H54 (cell line): ENCODE data around the gene TFAM.

Experiments used
- DNase-seq: peaks from one replicate; pipeline ENCODE4 v3.0.0; 2011; ENCODE audit warnings: low spot score, mixed read lengths; ENCODE audit not compliant: insufficient read length
- FAIRE-seq: peaks from 3 replicates; lab custom pipeline; 2011; peaks lifted over from hg19 to GRCh38; lab: Jason Lieb, UNC
- POLR2A ChIP-seq: IDR thresholded peaks from 2 replicates; pipeline ENCODE4 v1.6.1; 2011; ENCODE audit warnings: low read depth, mild to moderate bottlenecking, low read length

Gene TFAM

DNA sequence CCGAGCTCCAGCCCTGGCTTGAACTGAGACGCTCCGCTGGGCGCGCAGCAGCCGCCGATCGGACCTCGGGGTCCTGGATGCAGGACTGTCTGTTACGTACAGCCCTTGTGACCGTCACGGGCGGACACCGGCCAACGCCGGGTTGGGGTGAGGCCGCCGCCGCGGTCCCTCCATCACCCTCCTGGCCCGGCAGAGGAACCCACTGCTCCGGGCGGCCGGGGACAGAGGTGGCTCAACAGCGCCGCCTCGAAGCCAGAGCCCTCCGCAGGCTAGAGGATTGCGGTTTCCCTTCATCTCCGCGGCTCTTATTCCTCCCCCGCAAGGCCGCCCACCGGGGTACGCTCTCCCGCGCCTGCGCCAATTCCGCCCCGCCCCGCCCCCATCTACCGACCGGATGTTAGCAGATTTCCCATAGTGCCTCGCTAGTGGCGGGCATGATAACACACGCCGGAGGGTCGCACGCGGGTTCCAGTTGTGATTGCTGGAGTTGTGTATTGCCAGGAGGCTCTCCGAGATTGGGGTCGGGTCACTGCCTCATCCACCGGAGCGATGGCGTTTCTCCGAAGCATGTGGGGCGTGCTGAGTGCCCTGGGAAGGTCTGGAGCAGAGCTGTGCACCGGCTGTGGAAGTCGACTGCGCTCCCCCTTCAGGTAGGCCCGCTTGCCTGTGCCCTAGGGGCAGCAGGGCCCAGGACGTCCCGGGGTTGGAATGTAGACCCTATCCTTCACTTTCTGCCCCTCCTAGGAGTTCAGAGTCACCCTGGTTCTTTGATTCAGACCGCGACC, at the start of gene TFAM:
Gene TFAM, plus strand, starts transcription at position 412 of the 785 bp plus-strand sequence. Its CDS starts 138 bp downstream, at position 550.
- peak; percentile 86 for TF ChIP-seq POLR2A
- DNase-seq (peak; percentile 87), FAIRE-seq (peak; percentile 95)

DNA sequence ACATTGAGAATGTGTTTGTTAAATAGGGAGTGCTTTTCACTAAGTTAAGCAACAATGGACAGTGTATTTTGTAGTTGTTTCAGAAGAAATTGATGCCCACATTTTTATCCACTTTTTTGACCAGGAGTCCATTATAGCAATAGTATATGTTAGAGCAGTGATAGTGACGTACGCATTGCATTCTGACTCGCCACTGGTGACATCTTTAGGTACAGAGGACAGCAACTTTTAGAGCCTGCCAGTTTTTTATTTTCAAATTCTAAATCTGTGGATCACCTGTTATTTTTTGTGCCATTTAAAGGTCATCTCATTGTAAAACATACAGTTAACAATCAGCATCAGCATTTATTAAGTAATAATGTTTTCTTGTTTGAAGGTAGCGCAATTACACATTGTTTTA, 49.0 kb upstream of the TFAM start:
- DNase-seq: no peak
- no peak for TF ChIP-seq POLR2A

DNA sequence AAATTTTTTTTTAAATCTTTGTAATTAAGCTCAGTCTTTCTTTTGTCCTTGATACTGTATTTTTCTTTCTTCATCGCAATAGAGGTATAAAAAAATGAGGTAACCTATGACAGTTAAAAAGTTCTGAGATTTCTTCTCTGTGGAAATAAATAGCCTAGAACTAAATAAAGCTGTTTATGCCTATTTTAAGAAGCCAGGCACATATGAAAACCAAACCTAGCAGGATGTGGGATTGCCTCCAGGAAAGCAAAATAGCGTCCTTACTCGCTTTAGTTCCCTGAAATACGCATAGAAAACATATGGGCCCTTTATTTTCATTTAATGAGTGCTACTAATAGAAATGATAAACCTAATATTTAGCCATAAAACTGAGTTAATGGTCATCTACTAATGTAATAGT, 43.8 kb upstream of the TFAM start:
- no peak for DNase-seq
- TF ChIP-seq POLR2A: no peak
- peak; percentile 30 for FAIRE-seq

More for the DNA sequence above, 49.0 kb upstream of the TFAM start:
- no peak for FAIRE-seq

DNA sequence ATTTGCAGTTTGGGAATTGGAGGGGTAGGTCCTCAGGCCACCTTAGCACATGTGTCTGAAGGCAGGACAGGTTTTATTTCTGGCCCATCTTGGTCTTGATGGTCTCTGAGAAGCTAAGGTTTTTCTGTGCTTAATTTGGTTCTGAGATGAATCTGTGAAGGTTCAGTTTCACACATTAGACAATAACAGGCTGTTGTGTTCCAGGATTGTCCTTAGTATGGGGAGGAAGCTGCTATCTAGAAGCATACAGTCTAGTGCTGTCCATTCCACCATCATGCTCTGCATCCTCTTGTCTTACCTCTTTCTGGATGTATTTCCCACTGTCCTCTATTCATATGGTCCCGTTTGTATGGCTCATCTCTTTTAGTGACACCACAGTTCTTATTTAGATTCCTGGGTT, 43.3 kb upstream of the TFAM start:
- FAIRE-seq (peak; percentile 55), DNase-seq (no peak)
- TF ChIP-seq POLR2A: no peak

DNA sequence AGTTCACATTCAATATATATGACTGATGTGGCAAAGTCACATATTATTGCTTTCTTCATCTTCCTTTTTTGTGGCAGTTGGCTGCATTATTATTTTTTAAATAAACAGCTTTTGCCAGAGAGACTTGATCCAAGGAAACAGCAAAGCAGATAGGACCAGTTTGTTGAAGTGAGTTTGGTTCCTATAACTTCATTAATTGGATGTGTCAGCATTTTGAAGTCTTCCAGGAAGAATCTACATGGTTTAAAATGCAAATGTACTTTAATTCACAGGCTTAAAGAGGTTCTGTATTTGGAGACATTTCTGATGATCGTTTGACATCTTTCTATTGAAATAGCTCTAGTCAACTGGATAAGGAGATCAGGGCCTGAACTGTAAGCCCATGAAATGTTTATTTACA, 37.2 kb upstream of the TFAM start:
- DNase-seq: no peak
- no peak for TF ChIP-seq POLR2A
- peak; percentile 78 for FAIRE-seq

DNA sequence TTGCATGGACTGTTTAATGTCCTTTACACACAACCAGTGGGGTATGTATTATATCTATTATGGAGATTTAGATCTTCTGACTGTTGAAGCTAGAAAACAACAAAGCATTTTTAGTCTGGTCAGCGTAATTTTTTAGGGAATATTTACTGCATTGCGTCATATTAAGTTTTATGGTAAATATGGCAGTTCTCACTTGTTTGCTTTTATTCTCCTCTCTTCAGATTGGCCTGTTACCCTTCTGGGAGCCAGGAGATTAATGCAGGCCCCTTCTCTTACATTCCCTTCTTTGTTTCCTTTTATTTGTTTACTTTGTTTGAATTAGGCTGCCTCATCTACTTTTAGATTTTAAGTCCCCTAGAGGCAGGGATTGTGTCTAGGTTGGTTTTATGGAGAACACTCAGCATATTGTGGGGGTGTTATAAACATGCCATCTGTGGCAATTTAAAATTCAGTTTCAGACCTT, 36.6 kb upstream of the TFAM start:
- TF ChIP-seq POLR2A: no peak
- no peak for DNase-seq
- FAIRE-seq: peak; percentile 50

DNA sequence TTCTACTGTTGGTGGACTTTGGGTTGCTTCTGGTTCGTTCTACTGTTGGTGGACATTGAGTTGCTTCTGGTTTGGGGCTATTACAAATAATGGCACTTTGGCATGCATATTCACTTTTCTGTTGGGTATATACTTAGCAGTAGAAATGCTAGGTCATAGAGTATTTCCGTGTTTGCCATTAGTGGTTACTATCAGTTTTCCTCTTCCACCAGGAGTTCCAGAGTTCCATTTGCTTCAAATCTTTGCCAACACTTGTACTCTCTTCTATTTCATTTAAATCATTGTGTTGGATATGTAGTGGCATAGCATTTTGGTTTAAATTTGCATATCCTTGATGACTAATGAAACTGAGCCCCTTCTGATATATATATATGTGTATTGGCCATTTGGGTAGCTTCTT, 35.2 kb upstream of the TFAM start:
- DNase-seq (no peak), FAIRE-seq (no peak)
- TF ChIP-seq POLR2A: no peak

DNA sequence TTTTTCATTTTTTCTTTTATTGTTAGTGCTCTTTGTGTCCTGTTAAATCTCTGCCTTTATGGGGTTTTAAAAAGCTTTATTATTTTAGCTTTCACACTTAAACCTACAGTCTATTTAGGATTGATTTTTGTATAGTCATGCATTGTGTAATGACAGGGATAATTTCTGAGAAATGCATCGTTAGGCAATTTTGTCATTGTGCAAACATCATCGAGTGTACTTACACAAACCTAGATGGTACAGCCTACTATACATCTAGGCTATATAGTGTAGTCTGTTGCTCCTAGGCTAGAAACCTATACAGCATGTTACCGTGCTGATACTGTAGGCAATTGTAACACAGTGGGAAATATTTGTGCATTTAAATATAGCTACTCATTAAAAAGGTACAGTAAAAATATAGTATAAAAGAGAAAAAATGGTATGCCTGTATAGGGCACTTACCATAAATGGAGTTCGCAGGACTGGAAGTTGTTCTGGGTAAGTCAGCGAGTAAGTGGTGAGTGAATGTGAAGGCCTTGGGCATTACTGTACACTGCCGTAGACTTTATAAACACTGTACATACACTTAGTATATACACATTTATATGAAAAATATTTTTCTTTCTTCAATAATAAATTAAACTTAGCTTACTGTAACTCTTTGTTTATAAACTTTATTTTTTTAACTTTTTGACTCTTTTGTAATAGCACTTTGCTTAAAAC, 34.4 kb upstream of the TFAM start:
- TF ChIP-seq POLR2A: no peak
- FAIRE-seq (no peak), DNase-seq (no peak)

DNA sequence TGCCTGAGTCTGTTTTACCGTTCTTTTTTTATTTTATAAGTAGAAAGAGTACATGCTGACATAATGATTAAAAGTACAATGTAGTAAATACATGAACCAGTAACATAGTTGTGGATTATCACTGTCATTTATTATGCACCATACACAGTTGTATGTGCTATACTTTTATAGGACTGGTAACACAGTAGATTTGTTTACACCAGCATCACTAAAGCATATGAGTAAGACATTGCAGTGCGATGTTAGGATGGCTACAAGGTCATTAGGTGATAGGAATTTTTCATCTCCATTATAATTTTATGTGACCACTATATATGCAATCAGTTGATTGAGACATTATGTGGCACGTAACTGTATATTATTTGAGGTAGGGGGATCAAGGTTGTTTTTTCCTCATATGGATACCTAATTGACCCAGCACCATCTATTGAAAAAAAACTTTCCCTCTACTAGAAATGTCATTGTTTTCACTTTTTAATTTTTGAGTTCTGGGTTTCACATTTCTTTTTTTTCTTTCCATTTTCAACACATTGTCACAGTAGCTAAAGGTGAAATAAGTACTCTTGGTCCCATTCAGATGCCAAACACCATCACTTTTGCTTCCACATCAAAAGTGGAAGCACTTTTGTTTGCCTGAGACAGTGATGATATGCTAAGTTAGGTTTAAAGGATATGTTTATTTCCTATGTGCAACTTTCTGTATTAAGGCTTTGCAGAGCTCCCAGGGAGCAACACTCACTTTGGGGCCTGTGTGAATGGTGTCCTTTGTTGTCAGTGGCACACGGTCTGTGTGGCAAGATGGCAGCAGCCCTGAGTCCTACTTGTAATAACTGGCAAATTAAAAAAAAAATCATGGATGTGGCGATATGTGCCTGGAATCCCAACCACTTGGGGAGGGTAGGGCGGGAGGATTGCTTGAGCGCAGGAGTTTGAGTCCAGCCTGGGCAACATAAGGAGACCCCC, 33.3 kb upstream of the TFAM start:
- FAIRE-seq: peak; percentile 89

DNA sequence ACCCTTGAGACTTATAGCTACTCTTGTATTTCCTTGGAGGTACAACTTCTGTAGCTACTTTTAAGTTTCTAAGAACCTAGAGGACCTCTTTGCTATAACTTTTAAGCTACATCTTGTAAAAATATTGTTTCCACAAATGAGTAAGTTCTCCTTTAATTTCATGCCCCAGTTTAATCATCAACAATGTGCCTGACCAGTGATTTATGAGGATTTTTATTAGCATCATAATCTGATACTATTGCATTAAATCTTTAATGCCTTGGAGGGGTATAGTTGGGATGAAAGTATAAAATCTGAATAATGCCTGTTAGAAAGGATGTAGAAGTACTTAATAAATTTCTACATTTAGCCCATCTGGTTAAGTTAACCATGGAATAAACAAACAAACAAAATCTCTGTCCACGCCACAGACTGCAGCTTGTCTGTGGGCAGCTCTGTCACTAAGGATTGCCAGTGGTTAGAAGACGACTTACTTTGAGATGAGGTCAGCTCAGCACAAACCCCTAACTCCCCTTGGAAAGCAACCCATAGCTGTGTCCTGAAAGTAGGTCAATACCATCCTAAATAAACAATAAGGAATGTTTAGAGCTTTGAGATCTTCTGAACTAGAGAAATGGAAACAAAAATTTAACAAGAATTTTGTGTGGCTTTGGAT, 32.1 kb upstream of the TFAM start:
- peak; percentile 91 for FAIRE-seq
- TF ChIP-seq POLR2A: no peak
- DNase-seq: no peak

More for the DNA sequence above, 33.3 kb upstream of the TFAM start:
- TF ChIP-seq POLR2A: no peak
- no peak for DNase-seq

DNA sequence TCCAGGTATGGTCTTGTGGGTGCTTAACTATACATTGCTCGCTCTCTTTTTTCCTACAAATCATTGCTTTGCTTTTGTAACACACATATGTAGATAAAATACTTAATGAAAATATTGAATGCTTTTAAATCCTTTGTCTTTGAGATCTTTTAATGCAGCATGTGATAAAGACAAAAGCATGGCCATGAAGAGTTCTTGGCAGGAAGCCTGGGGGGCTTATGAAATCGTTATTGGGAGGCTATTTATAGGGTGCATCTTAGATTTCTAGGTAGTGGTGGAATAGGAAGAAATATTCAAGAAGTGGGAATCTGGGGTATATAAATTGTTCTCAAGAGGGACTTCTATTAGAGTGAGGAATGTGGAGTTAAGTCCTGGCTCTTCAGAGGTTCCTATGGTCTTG, 28.5 kb upstream of the TFAM start:
- FAIRE-seq (no peak), DNase-seq (no peak)
- no peak for TF ChIP-seq POLR2A

DNA sequence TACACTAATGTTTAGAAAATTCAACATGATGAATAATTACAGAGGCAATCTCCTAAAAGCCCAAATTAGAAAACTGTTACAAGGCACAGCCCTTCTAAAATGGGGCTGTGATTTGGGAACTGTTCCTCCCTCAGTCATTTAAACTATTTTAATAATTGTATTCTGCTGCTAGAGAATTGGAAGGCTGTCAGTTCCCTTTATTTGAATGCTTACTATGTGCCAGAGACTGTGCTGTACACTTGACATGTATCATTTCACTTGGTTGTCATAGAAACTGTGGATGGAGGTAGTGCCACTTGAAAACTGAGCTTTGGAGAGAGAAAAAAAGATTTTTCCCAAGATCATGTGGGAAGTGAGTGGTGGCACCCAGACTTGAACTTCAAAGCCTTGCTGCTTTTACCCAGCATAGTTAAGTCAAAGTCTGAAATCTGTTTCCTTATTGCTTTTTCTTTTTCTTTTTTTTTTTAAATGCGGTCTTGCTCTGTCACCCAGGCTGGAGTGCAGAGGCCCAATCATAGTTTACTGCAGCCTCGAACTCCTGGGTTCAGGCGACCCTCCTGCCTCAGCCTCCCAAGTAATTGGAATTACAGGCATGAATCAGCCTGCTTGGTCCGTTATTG, 26.8 kb upstream of the TFAM start:
- FAIRE-seq (no peak), DNase-seq (no peak)
- TF ChIP-seq POLR2A: no peak
